Caki2 (cell line): ENCODE measurements around the gene GNL1. TPM values are rescaled to one million over a fixed set of nuclear protein-coding genes. Genes with fewer than 3 reads are reported as not detected.
"Not testable (repeated sequence)": the region's sequence is repeated elsewhere in the genome, so short reads cannot be mapped to it uniquely, and the experiment has no call there.

ENCODE experiments used
- DNase-seq: peaks from one replicate; pipeline ENCODE4 v3.0.0-alpha.2; 2015; ENCODE audit warnings: low read depth
- in situ Hi-C: cut with HindIII; loops from 2 replicates; pipeline ENCODE4 v1.10.0; 2016; ENCODE audit warnings: low sequenced_read_pairs, low pct_unique_long_range_greater_than_20kb, mixed read lengths
- total RNA-seq: library from RNA; depleted of rRNA; stranded (reverse); fragments of >200 nt; shearing (Covaris generic); gene quantifications from 2 replicates; pipeline ENCODE4 v1.2.3, GENCODE V29; 2014; ENCODE audit warnings: low replicate concordance

Gene GNL1
- total RNA-seq, 1 experiment from 2014 or later, result 23.5 TPM

DNA sequence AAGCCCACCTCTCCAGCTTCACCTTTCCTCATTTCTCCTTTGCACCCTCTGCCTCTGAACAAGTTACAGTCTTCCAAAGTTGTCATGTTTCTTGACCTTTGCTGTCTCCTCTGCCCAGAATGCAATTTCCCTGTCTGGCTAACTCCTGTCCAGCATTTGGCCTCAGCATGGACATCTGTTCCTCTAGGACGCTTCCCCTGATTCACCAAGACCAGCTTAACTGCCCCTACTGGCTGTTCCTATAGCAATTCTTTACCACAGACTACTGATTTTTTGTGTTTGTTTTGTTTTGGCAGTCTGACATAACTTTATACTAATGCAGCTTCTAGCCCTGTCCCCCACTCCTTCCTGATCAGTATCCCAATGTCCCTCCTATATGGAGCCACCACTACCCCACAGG is 13.4 kb downstream of the GNL1 start:
- in situ Hi-C loops, result loop anchor here (5.0 to 10.0 kb wide), 2 partner anchors 41 to 88 kb away; no protein-coding TSS in a partner anchor
- no peak for DNase-seq

DNA sequence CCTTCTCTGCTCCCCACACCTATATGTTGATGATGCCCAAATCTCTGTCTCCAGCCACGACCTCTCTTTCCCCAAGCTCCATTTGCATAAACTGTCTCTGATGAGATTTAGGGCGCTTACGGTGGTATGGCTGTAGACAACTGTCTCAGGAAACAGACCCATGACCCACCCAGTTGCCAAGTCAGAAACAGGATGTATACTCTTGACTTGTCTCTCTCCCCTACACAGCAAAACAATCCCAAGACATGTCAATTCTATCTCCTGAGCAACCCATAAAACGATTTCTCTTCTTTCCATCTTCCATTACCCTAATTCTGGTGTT is 13.9 kb downstream of the GNL1 start:
- DNase-seq, result no peak
- in situ Hi-C loops, result loop anchor here (5.0 to 10.0 kb wide), 2 partner anchors 40 to 88 kb away; no protein-coding TSS in a partner anchor

DNA sequence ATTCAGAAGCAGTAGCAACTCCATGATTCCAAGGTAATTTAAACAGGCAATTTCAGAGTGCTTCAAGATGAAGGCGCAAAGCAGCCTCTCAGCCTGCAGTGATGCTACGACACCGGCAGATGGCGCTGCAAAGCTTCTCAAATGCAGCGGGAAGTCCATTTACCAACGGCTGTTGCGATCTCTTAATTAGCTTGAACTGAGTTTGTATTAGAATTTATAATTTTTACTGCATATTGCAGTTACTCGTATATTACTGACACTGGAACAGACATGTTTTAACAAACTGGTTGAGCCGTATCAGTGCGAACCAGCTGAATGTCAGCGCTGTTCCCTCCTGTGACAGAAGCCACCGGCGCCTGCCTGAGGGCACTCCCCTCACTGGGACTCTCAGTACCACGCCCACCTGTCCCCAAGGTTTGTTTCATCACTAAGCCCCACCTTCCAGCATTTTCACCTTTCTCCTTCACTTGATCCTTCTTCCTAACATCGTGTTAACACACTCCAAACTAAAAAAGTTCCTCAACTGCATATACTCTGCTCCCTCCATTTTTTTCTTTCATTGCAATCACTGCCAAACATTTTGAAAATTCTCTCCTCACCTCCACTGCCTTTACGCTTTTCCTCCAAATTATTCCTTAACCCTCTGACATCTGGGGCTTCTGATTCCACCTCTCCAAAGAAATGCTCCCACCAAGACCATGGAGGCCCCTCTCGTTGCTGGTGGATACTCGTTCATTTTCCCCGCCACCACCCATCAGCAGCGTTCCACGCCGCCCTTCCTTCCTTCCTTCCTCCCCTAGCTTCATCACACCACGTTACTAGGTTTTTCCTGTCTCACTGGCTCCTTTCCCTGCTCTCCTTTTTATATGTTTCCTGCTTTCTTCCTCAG is 14.5 kb downstream of the GNL1 start:
- in situ Hi-C loops, result loop anchor here (5.0 to 10.0 kb wide), 2 partner anchors 39 to 87 kb away; no protein-coding TSS in a partner anchor

DNA sequence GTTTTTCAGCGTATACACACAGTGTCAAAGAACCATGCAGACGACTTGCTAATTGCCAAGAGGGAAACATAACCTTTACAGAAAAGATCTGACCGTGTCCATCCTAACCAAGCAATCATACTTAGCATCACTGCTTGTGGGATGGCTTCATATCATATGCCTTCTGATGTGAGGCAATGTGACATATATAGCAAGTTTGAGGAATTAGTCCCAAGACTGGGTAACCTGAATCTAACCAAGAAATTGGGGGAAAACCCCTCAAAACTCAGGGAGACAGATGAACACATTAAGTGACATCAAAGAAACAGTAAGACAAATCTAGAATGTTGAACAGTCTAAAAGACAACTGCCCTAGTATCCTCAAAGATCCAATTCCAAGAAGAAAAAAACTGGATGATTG is 18.4 kb downstream of the GNL1 start:
- in situ Hi-C loops, result no loop called here

More for the DNA sequence above, 14.5 kb downstream of the GNL1 start:
- peak; percentile 80 for DNase-seq

DNA sequence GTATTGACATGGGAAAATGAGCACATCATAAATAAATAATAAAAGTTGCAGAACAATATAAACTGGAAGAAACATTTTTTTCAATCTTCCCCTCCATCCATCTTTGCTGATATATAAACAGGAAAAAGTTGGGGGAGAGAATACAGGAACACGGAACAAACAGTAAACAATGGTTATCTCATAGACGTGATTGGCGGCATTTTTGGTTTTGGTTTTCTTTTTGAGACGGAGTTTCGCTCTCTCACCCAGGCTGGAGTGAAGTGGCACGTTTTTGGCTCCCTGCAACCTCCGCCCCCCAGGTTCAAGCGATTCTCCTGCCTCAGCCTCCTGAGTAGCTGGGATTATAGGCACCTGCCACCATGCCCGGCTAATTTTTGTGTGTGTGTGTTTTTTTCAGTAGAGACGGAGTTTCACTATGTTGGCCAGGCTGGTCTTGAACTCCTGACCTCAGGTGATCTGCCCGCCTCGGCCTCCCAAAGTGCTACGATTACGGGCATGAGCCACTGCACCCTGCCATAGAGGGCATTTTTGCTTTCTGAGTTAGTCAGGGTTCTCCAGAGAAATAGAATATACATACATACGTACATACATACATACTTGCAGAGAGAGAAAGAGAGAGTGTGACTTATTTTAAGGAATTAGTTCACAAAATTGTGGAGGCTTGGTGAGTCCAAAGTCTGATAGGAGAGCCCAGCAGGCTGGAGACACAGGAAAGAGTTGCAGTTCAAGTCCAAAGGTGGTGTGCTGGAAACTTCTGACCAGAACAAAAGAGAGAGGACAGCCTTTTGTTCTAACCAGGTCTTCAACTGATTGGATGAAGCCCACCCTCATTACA is 22.6 kb downstream of the GNL1 start:
- in situ Hi-C loops, result no loop called here
- DNase-seq, result no peak

More for the DNA sequence above, 18.4 kb downstream of the GNL1 start:
- DNase-seq, result no peak

DNA sequence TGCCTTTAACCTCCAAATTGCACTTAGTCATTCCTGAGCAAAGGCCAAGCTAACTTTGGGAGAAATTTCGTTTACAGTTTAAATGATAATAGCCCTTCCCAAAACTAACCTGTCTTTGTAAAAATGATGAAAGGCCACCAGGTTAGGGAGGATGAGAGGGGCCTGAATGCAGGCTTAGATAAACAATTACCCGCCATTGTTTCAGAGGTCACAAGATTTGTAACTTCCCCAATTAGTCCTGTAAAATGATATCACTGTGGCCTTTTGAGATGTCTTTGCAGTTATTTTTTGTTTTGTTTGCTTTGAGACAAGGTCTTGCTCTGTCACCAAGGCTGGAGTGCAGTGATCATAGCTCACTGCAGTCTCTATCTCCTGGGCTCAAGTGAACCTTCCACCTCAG is 26.3 kb downstream of the GNL1 start:
- in situ Hi-C loops, result no loop called here
- DNase-seq, result peak; percentile 8

DNA sequence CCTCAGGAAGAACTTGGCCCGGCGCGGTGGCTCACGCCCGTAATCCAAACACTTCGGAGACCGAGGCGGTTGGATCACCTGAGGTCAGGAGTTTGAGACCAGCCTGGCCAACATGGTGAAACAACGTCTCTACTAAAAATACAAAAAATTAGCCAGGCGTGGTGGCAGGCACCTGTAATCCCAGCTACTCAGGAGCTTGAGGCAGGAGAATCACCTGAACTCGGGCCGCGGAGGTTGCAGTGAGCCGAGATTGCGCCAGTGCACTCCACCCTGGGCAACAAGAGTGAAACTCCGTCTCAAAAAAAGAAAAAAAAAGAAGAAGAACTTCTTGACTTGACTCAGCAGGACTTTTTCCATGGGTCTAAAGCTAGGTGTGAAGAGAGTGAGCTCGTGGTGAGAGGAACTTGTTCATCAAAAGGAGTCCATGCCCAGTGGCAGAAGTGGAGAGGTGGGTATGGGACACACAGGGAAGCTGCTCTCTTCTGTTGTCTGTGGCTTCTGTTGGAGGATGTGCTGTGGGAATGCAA is 26.9 kb downstream of the GNL1 start:
- DNase-seq, in situ Hi-C loops: not testable (repeated sequence)

DNA sequence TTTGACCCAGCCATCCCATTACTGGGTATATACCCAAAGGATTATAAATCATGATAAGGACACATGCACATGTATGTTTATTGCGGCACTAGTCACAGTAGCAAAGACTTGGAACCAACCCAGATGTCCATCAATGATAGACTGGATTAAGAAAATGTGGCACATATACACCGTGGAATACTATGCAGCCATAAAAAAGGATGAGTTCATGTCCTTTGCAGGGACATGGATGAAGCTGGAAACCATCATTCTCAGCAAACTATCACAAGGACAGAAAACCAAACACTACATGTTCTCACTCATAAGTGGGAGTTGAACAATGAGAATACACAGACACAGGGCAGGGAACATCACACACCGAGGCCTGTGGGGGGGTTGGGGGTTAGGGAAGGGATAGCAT is 29.8 kb downstream of the GNL1 start:
- in situ Hi-C loops, DNase-seq: not testable (repeated sequence)

DNA sequence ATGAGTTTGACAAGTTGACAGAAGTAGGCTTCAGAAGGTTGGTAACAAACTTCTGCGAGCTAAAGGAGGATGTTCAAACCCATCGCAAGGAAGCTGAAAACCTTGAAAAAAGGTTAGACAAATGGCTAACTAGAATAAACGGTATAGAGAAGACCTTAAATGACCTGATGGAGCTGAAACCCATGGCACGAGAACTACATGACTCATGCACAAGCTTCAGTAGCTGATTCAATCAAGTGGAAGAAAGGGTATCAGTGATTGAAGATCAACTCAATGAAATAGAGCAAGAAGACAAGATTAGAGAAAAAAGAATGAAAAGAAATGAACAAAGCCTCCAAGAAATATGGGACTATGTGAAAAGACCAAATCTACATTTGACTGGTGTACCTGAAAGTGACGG is 34.3 kb downstream of the GNL1 start:
- DNase-seq, result peak; percentile 17
- in situ Hi-C loops, result not testable (repeated sequence)

DNA sequence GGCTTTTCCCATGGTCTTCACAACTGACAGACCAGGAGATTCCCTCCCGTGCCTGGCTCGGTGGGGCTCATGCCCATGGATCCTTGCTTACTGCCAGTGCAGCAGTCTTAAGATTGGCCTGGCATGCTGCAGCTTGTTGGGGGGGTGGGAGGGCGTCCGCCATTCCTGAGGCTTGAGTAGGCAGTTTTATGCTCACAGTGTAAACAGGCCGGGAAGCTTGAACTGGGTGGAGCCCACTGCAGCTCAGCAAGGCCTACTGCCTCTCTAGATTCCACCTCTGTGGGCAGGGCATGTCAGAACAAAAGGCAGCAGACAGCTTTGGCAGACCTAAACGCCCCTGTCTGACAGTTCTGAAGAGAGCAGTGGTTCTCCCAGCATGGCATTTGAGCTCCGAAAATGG is 35.2 kb downstream of the GNL1 start:
- DNase-seq, result peak; percentile 52
- in situ Hi-C loops, result not testable (repeated sequence)

DNA sequence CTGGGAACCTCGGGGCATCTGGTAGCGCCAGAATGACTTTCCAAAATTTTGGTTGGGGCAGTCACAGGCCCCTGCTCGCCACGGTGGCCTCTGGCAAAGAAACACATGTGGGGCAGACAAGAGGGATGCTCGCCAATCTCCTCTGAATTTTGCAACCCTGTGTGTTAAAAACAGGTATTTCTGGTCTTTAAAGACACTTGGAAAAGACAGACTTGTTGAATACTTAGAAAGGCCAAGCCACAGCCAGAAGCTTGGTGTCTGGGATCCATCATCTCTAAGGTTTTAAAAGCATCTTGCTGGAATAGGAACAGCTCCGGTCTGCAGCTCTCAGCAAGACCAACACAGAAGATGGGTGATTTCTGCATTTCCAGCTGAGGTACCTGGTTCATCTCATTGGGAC is 35.8 kb downstream of the GNL1 start:
- in situ Hi-C loops, result no loop called here
- DNase-seq, result no peak

DNA sequence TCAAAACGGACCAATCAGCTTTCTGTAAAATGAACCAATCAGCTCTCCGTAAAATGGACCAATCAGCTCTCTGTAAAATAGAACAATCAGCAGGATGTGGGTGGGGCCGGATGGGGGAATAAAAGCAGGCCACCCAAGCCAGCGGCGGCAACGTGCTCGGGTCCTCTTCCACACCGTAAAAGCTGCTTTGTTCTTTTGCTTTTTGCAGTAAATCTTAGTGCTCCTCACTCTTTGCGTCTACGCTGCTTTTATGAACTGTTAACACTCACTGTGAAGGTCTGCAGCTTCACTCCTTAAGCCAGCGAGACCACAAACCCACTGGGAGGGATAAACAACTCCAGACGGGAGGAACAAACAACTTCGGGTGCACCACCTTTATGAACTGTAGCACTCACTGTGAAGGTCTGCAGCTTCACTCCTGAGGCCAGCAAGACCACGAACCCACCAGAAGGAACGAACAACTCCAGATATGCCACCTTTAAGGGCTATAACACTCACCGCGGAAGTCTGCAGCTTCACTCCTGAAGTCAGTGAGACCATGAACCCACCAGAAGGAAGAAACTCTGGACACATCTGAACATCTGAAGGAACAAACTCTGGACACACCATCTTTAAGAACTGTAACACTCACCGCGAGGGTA is 37.7 kb downstream of the GNL1 start:
- in situ Hi-C loops, DNase-seq: not testable (repeated sequence)

DNA sequence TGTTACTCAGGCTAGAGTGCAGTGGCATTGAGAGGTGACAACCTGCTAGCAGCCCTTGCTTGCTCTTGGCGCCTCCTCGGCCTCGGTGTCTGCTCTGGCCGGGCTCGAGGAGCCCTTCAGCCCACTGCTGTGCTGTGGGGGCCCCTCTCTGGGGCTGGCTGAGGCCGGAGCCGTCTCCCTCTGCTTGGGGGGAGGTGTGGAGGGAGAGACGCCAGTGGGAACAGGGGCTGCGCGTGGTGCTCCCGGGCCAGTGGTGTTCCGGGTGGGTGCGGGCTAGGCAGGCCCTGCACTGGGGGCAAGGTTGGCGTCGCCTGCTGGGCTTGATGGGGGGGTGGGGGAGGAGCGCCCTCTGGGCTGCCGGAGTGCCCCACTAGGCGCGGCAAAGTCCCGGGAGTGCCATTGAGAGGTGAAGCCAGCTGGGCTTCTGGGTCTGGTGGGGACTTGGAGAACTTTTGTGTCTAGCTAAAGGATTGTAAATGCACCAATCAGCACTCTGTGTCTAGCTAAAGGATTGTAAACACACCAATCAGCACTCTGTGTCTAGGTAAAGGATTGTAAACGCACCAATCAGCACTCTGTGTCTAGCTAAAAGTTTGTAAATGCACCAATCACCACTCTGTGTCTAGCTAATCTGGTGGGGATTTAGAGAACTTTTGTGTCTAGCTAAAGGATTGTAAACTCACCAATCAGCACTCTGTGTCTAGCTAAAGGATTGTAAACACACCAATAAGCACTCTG is 38.4 kb downstream of the GNL1 start:
- peak; percentile 35 for DNase-seq
- in situ Hi-C loops, result not testable (repeated sequence)

DNA sequence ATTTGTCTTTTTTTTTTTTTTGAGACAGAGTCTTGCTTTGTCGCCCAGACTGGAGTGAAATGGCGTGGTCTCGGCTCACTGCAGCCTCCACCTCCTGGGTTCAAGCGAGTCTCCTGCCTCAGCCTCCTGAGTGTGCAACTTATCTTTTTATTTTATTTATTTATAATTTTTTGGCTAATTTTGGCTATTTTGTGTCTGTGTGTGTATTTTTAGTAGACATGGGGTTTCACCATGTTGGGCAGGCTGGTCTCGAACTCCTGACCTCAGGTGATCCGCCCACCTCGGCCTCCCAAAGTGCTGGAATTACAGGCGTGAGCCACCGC is 39.6 kb downstream of the GNL1 start:
- in situ Hi-C loops, DNase-seq: not testable (repeated sequence)

DNA sequence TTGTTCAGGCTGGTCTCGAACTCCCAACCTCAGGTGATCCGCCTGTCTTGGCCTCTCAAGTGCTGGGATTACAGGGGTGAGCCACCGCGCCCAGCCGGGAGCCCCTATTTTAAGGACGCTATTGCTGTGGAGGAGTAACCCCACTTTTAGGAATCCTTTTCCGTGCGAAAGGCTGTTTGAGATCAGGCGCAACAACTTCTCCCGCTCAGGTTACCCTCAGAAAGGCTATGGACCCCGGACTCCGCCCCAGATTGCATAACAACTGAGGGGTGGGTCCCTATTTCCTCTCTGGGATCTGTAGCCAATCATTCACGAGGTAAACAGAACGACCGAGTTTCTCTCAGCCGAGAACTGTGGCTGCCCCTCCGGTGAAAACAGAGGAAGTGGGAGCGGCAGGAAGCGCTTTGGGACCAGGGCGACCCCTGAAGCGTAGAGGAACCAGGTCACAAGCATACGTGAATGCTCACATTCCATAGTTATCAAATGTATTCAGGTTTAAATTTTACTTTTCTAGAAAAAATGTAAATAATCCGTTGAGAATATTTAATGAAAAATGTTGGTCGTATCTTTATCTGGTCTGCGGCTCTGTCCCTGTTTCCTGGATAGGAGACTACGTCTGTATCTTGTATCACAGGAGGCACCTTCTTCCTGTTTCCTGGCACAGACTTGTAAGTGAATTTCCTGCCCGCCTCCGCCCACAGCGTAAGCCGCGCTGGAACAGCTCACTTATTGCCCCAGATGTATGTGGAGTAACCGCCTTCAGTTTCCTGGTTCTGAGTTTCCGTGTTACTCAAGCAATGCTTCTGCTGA is 40.1 kb downstream of the GNL1 start:
- in situ Hi-C loops, result no loop called here
- DNase-seq, result peak; percentile 73

DNA sequence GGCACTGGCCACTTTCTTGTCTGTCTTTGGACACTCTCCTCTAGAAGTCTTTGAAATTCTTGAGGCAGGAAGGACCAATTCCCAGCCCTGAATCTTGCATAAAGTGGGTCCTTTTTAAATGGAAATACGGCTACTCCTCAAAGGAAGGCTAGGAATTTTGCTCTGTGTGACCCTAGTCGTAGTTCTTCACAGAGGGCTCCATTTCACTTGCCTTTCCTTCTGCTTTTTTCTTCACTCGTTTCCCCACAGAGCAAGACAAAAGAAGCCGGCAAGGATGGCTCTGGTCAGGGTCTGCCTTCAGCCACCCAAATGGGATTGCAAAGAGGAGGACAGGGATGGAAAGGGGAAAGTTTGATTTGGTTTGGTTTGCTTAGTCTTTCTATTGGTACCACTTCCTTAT is 41.2 kb downstream of the GNL1 start:
- in situ Hi-C loops, result no loop called here

DNA sequence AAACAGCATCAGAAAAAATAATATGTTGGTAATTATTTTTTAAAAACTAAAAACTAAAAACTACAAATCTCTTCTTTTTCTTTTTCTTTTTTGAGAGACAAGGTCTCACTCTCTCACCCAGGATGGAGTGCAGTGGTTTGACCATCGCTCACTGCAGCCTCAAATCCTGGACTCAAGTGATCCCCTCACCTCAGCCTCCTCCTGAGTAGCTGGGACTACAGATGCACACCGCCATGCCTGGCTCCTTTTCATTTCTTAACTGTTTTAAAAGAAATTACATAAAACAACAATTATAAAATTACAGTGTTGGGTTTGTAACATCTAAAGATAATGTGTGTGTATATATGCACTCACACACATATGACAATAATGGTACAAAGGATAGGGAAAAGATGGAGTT is 42.8 kb downstream of the GNL1 start:
- no peak for DNase-seq
- in situ Hi-C loops, result no loop called here

More for the DNA sequence above, 41.2 kb downstream of the GNL1 start:
- no peak for DNase-seq
